HepG2 (cell line): Measurements from ENCODE around the gene WDR81. TPM values are rescaled to one million over a fixed set of nuclear protein-coding genes. Genes with fewer than 3 reads are reported as not detected.

Experiments used
- ARID3A ChIP-seq: IDR thresholded peaks from 2 replicates; pipeline ENCODE4 v1.6.1; 2012; ENCODE audit warnings: low read depth, low read length, improper control_type of control experiment
- ATF2 ChIP-seq: sonication (generic); formaldehyde crosslinking; IDR thresholded peaks from 2 replicates; pipeline ENCODE4 v1.4.0; 2020; ENCODE audit warnings: missing genetic modification reagents
- GABPB1 ChIP-seq: IDR thresholded peaks from 2 replicates; pipeline ENCODE4 v1.6.1; 2016; ENCODE audit warnings: mild to moderate bottlenecking, missing genetic modification reagents, moderate library complexity, missing compliant biosample characterization
- GLI4 ChIP-seq: sonication (generic); formaldehyde crosslinking; IDR thresholded peaks from 2 replicates; pipeline ENCODE4 v1.5.1; 2020; ENCODE audit warnings: missing genetic modification reagents, mild to moderate bottlenecking, moderate library complexity, borderline replicate concordance
- GTF2F1 ChIP-seq: fragments of 150-350 bp; IDR thresholded peaks from 2 replicates; pipeline ENCODE4 v1.6.1; 2014; ENCODE audit warnings: low read length
- HHEX ChIP-seq: IDR thresholded peaks from 2 replicates; pipeline ENCODE4 v1.6.1; 2016; ENCODE audit warnings: control low read depth
- MED1 ChIP-seq: sonication (generic); formaldehyde crosslinking; IDR thresholded peaks from 2 replicates; pipeline ENCODE4 v1.4.0; 2020; ENCODE audit warnings: missing genetic modification reagents
- NR2F2 ChIP-seq: IDR thresholded peaks from 2 replicates; pipeline ENCODE4 v1.6.1; 2012; ENCODE audit warnings: low read depth, inconsistent platforms, borderline replicate concordance
- PHF21A ChIP-seq: sonication (generic); formaldehyde crosslinking; IDR thresholded peaks from 2 replicates; pipeline ENCODE4 v1.5.0; 2020; ENCODE audit warnings: mild to moderate bottlenecking, missing genetic modification reagents
- RELA ChIP-seq: sonication (generic); formaldehyde crosslinking; IDR thresholded peaks from 2 replicates; pipeline ENCODE4 v1.4.0; 2020; ENCODE audit warnings: missing genetic modification reagents
- SCMH1 ChIP-seq: sonication (generic); formaldehyde crosslinking; IDR thresholded peaks from 2 replicates; pipeline ENCODE4 v1.9.0; 2021; ENCODE audit warnings: missing genetic modification reagents, mild to moderate bottlenecking, borderline replicate concordance
- SRSF4 ChIP-seq: fragments of 200-400 bp; formaldehyde crosslinking; IDR thresholded peaks from one replicate; pipeline ENCODE4 v1.6.1; 2018; ENCODE audit warnings: mild to moderate bottlenecking, low read depth, low read length, moderate library complexity; ENCODE audit not compliant: poor library complexity, severe bottlenecking
- XRCC5 ChIP-seq: fragments of 200-400 bp; formaldehyde crosslinking; optimal IDR thresholded peaks from 2 replicates; pipeline ENCODE3; 2017; ENCODE audit warnings: mild to moderate bottlenecking, low read length
- ZC3H4 ChIP-seq: sonication (generic); formaldehyde crosslinking; IDR thresholded peaks from 2 replicates; pipeline ENCODE4 v1.4.0; 2020; ENCODE audit warnings: missing genetic modification reagents, borderline replicate concordance
- ZNF446 ChIP-seq: sonication (generic); formaldehyde crosslinking; IDR thresholded peaks from 2 replicates; pipeline ENCODE4 v1.5.0; 2020; ENCODE audit warnings: mild to moderate bottlenecking, missing genetic modification reagents
- ZNF547 ChIP-seq: sonication (generic); formaldehyde crosslinking; IDR thresholded peaks from 2 replicates; pipeline ENCODE4 v1.5.1; 2020; ENCODE audit warnings: mild to moderate bottlenecking, missing genetic modification reagents
- ZNF558 ChIP-seq: sonication (generic); formaldehyde crosslinking; IDR thresholded peaks from 2 replicates; pipeline ENCODE4 v1.9.0; 2022; ENCODE audit warnings: mild to moderate bottlenecking, missing genetic modification reagents, borderline replicate concordance
- ZNF577 ChIP-seq: sonication (generic); formaldehyde crosslinking; IDR thresholded peaks from 2 replicates; pipeline ENCODE4 v1.4.0; 2020; ENCODE audit warnings: mild to moderate bottlenecking, low read depth, missing genetic modification reagents, borderline replicate concordance
- ZNF598 ChIP-seq: sonication (generic); formaldehyde crosslinking; IDR thresholded peaks from 2 replicates; pipeline ENCODE4 v1.5.1; 2020; ENCODE audit warnings: mild to moderate bottlenecking, missing genetic modification reagents, borderline replicate concordance
- ZNF607 ChIP-seq: sonication (generic); formaldehyde crosslinking; IDR thresholded peaks from 2 replicates; pipeline ENCODE4 v1.5.1; 2020; ENCODE audit warnings: missing genetic modification reagents, mild to moderate bottlenecking, borderline replicate concordance
- ZNF691 ChIP-seq: sonication (generic); formaldehyde crosslinking; IDR thresholded peaks from 2 replicates; pipeline ENCODE4 v1.4.0; 2020; ENCODE audit warnings: missing genetic modification reagents, low read depth, mild to moderate bottlenecking, borderline replicate concordance
- ZNF713 ChIP-seq: sonication (generic); formaldehyde crosslinking; IDR thresholded peaks from 2 replicates; pipeline ENCODE4 v1.4.0; 2020; ENCODE audit warnings: mild to moderate bottlenecking, missing genetic modification reagents
- ZNF768 ChIP-seq: sonication (generic); formaldehyde crosslinking; IDR thresholded peaks from 2 replicates; pipeline ENCODE4 v1.4.0; 2020; ENCODE audit warnings: missing genetic modification reagents
- ZNF772 ChIP-seq: sonication (generic); formaldehyde crosslinking; IDR thresholded peaks from 2 replicates; pipeline ENCODE4 v1.5.0; 2020; ENCODE audit warnings: mild to moderate bottlenecking, missing genetic modification reagents
- polyA plus RNA-seq, 8 experiments: library from polyadenylated mRNA; depleted of rRNA in 3 of 8; stranded (reverse) in 7 of 8; unstranded in 1 of 8; fragments of >200 nt; fragmentation: Illumina TruSeq in 4 of 8; extraction: Trizol in 4 of 8; gene quantifications; 2 replicates each; pipeline versions ENCODE4 v1.2.1 to v1.2.3, GENCODE V29; 2011 to 2016; ENCODE audit warnings: low read depth in 4 of 8, missing spikeins in 1 of 8, mixed read lengths in 1 of 8; ENCODE audit not compliant: insufficient read depth in 1 of 8
- total RNA-seq, 5 experiments: library from RNA; depleted of rRNA; stranded (reverse); fragments of >200 nt; fragmentation: Illumina TruSeq; extraction: Trizol; gene quantifications; 2 replicates each; pipeline ENCODE4 v1.2.3, GENCODE V29; 2016; ENCODE audit warnings: low read depth in 1 of 5
- TF ChIP-seq, protein P1 (sequence below): IDR thresholded peaks from 2 replicates; pipeline ENCODE4 v1.6.1; 2018; ENCODE audit warnings: missing genetic modification reagents, mild to moderate bottlenecking, missing compliant biosample characterization

Gene WDR81
- total and polyA plus RNA-seq, 2 of the 13 experiments (the other 11 are each of a cell fraction or from before 2014, with no cell fraction given), result 9.1 to 16.7 TPM

DNA sequence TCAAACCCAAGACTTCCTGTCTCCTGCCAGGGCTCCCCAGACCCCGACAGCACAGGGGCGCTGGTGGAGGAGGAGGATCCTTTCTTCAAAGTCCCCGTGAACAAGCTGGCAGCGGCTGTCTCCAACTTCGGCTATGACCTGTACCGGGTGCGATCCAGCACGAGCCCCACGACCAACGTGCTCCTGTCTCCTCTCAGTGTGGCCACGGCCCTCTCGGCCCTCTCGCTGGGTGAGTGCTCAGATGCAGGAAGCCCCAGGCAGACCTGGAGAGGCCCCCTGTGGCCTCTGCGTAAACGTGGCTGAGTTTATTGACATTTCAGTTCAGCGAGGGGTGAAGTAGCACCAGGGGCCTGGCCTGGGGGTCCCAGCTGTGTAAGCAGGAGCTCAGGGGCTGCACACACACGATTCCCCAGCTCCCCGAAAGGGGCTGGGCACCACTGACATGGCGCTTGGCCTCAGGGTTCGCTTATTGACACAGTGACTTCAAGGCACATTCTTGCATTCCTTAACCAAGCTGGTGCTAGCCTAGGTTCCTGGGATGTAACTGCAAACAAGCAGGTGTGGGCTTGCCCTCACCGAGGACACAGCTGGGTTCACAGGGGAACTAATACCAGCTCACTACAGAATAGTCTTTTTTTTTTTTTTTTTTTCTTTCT lies 45.4 kb downstream of the WDR81 start (continued):
- TF ChIP-seq RELA (CRISPR knock-in tag) (no peak), ZNF577 (no peak), SCMH1 (no peak), ZNF691 (CRISPR knock-in tag) (peak; percentile 41; the same call in 1 of the 2 replicates), ARID3A (no peak), MED1 (CRISPR knock-in tag) (peak; percentile 64), ZNF772 (peak; percentile 39; the same call in 1 of the 2 replicates), ZNF446 (CRISPR knock-in tag) (no peak), ZNF607 (CRISPR knock-in tag) (no peak), XRCC5 (no peak), ZNF768 (CRISPR knock-in tag) (no peak), ATF2 (peak; percentile 67; the same call in 1 of the 2 replicates), ZC3H4 (CRISPR knock-in tag) (no peak), ZNF558 (no peak), ZNF598 (CRISPR knock-in tag) (no peak), PHF21A (CRISPR knock-in tag) (peak; percentile 89), ZNF547 (CRISPR knock-in tag) (no peak), SRSF4 (no peak), NR2F2 (peak; percentile 63; the same call in 1 of the 2 replicates), GLI4 (CRISPR knock-in tag) (no peak), ZNF713 (CRISPR knock-in tag) (no peak), GABPB1 (CRISPR knock-in tag) (no peak), HHEX (CRISPR knock-in tag) (no peak), GTF2F1 (no peak)
- TF ChIP-seq, protein P1, sequence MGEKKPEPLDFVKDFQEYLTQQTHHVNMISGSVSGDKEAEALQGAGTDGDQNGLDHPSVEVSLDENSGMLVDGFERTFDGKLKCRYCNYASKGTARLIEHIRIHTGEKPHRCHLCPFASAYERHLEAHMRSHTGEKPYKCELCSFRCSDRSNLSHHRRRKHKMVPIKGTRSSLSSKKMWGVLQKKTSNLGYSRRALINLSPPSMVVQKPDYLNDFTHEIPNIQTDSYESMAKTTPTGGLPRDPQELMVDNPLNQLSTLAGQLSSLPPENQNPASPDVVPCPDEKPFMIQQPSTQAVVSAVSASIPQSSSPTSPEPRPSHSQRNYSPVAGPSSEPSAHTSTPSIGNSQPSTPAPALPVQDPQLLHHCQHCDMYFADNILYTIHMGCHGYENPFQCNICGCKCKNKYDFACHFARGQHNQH (CRISPR knock-in tag), result peak; percentile 38; the same call in 1 of the 2 replicates
